NK-92 treated with Interleukin-12 subunit alpha and Interleukin-12 subunit beta, amount 100 ng/mL, for 24 hours (cell line): ENCODE measurements around the gene ADGRL3.

Source experiments
- DNase-seq: peaks from one replicate; lab custom pipeline; 2025; lab: John Stamatoyannopoulos, UW

The ADGRL3 gene

GRCh38 chr4:61426229-61426628 lies 226.1 kb downstream of the ADGRL3 start:
- DNase-seq = no peak

DNA sequence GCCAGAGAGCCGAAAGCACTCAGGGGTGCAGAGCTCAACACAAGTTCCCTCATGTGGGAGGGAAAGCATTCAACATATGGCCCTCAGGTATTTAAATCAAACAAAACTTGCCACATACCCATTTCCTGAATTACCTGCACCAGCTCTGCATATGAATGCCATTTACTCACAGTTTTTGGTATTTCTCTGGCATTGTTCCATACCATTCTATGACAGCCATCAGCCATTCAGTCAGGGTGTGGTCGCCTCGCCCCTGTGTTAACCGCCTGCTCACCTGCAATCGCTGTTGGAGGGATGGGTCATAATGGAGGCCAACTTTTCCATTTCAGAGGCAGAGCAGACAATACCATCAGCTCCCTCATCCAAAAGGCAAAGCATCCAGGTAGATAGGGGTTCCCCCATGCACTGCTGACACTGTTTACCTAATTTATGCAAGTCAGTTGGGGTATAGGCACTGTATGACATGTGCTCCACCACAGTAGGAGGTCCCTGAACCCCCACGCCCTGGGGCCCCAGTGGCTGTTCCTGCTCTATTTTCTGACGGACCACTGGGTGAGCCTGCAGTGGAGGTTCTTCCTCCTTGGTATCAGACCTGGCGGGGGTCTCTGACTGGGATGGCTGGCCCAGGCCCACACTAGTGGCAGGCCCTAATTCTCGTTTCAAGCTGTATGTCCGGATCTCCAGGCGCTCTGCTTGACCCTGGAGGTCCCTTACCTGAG lies 227.1 kb downstream of the ADGRL3 start:
- DNase-seq = no peak

DNA sequence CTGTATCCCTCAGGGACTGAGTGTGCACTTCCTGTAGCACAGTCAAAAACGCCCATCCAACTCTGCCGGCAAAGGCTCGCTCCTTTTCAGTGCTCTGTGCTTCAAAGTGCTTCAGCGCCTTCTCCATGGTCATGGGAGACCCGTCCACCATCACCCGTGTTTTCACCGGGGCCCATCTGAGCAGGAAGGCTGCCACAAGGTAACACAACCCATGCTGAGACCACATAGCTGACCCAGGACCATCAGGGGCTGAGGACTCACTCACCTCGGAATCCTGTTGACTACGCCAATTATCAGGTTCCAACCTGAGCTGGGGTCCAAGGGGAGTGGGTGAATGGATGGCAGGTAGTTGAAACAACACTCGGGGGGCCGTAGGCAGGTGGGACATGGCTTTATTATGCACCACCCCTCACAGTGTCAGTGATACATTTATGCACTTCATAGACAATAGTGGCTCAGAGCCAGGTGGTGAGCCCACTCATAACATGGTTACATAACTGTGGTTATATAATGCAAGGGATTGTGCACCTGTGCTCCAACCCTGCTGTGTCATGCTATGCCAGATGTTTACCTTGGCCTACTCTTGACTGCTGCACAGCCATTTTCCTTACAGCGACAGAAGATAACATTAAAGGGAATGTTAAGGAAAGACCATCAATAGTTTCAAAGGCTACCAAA lies 227.8 kb downstream of the ADGRL3 start:
- no peak for DNase-seq

DNA sequence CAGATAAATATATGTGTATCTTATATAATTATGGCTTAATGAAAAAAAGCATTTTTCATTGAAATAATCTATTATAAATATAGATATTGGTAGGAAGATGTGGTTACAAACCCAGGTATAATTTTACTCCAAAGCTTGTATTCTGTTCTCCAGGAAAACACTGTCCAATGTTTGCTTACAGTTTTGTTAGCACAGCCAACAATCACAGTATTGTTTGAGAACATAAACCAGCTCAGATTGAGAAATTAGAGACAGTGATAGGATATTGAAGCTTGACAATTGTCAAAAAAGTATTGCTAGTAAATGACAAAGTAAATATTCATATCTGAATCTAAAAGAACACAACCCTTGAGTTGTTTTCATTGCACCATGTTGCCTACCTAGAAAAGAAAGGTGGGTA lies 228.8 kb downstream of the ADGRL3 start:
- DNase-seq = no peak

- DNase-seq = no peak
Observed at GRCh38 chr4:61431131-61431530, 231.0 kb downstream of the ADGRL3 start.

GRCh38 chr4:61437923-61438322 lies 237.8 kb downstream of the ADGRL3 start:
- no peak for DNase-seq

DNA sequence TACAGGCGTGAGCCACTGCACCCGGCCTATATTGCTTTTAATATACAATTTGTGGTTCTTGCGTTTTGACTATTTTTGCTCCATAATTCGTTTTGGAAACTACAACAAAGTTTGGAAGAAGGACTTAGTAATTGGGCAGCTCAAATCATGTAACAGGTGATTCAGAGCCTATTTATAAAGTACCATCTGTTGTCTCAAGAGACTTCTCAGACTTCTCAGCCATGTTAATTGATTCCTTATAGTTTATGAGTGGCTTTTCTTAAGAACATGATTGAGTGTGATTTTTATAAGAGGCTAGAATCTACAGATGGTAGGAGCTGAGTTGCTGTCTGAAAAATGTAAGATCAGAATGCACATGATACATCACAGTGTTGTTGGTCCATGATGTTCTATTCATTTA lies 240.2 kb downstream of the ADGRL3 start:
- DNase-seq = no peak

DNA sequence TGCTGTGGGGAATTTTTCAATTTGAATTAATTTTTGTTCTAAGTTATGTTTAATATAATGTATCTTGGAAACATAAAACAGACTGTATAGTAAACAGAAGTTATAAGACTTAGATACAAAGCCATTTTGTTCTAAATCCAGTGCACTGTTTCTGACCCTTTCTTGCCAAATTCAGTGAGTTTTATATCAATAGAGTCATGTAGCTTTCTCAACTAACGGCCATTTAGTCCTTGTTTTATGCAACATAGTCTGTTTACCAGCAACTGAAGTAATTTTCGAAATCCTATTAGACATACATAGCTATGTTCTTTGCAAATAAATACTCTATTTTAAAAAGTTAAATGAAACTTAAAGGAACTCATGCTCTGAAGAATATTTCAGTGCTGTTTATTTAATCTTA lies 242.8 kb downstream of the ADGRL3 start:
- no peak for DNase-seq

DNA sequence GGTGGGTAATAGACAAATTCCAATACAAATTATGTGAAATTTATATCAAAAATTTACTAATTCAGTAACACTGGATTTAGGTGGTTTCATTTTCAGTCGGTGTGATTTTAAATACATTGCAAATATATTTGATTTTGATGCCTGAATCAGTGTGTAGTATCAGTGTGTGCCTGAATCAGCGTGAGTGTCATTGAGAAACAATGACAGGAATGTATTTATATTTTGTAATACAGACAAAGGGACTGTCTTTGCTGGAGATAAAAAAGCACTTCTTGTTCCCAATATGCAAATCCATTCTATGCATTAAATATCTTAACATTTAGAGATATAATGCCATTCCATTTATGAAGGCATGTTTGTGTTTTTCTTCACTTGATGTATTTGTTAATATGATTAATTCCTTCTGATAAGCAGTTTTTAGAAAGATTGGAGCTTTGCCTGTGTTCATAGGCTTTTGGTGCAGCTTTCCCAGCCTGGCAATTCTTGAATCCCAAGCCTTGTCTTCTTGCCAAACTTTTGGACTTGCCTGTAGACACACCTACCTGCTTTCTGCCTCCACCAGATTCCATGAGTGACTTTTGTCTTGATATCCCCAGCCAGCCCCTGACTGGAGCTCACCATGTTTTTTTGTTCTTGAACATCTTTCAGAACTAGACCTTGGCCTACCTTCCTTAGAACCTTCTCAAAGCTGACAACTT lies 243.8 kb downstream of the ADGRL3 start:
- no peak for DNase-seq

GRCh38 chr4:61445374-61446063 lies 245.4 kb downstream of the ADGRL3 start:
- no peak for DNase-seq

- no peak for DNase-seq
Observed at GRCh38 chr4:61446941-61447340, 246.8 kb downstream of the ADGRL3 start.

- DNase-seq = no peak
Observed at GRCh38 chr4:61447918-61448317, 247.8 kb downstream of the ADGRL3 start.

DNA sequence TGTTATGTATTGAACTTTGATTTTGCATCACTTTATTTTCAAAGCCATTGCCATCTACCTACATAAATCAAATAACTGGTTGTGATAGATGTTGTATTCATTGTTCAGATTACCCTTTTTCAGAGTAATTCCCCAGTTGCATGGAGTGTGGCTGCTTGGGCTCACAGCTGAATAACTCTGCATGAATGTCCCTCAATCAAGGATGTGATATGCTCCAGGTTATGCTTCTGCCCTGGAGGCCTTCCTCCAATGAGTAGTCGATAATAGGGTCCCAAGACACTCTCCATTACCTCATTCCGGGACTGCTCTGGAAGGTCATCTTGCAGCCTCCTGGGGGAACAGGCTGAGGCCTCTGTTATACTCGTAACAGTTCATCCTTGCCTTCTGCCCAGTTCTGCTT lies 251.8 kb downstream of the ADGRL3 start:
- no peak for DNase-seq

GRCh38 chr4:61461956-61462355 lies 261.8 kb downstream of the ADGRL3 start:
- no peak for DNase-seq

DNA sequence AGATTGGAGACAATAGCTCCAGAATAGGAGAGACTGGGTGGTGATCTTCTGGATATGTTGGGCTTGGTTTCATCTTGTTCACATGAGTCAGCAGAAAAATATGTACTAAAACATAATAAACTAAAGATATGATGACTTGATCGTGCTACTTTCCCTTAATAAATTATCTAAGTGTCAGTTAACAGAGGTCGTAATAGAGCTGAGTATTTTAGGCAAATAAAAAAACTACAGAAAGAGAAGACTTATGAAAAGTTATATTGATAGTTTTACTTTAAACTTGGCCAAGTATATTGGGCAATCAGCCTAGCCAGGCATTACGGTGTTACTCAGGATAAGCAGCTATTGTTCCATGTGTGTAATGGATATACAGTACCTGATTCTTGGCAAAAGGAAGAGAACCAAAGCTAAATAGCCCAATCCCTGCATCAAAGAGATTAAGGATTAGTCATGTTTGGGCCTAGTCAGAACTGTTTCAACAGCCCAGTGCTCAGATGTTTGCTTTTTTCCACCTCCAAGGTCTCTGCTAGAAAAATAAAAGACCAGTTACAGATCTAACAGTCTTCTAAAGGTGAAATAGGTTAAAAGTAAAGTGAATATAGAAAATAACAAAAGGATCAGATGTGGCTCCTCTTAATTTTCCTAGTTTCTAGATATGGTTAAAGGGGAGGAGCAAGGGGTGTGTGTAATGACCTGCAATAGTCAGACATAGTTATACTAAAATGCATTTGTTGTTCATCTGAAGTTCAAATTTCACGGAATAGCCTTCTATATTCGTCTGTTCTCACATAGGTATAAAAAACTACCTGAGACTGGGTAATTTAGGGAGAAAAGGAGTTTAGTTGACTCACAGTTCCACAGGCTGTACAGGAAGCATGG lies 262.6 kb downstream of the ADGRL3 start:
- DNase-seq = no peak

- no peak for DNase-seq
Observed at GRCh38 chr4:61468024-61468720, 268.0 kb downstream of the ADGRL3 start.

DNA sequence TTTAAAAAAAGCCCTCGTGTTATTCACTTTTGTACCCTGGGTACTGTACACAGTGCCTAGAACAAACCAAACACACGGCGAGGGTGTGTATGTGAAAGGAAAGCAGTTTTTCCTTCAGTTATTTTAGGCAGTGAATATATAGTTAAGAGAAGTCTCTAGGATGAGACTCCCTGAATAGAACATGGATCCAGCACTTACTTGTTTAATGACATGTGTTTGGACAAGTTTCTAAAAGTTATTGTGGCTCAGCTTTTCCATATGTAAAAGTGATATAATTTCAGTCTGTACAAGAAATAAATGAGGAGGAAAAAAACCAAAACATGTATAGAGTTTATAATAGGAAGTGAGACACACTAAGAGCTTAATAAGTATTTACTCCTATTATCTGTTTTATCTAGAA lies 273.2 kb downstream of the ADGRL3 start:
- no peak for DNase-seq

DNA sequence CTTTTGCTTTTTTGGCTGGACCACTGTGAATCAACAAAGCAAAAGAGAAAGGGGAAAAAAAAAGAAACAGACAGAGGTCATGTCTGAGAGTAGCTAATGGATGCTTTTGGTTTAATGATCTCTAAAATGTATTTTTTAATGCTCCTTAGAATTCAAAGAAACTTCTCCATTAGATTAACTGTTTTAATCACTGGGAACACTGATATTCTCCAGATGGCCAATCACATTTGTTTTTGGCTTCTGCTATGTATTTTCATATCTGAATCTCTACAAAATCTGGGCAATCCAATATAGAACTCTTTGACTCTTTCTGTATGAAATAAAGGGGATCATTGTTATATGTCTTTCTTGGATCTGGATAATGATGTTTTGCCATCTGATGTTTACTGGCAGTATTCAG lies 278.2 kb downstream of the ADGRL3 start:
- no peak for DNase-seq

DNA sequence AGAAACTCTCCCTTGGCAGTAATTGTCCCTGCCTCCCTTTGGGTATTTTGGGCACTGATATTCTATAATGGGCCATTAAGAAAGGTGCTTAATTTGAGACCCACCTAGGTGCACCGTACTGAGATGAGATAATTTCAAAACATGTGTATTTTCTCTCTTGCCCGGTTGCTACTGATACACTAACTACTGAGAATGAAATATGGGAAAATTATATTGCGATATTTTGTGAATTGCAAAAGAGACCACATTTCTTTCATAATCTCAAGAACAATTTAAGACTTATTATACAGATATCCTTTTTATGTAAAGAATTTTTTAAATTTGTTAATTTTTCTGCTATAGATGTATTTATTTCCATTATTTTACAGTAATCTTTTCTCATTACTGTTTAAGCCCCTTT lies 284.9 kb downstream of the ADGRL3 start:
- DNase-seq = no peak

GRCh38 chr4:61489927-61490326 lies 289.8 kb downstream of the ADGRL3 start:
- DNase-seq = no peak

DNA sequence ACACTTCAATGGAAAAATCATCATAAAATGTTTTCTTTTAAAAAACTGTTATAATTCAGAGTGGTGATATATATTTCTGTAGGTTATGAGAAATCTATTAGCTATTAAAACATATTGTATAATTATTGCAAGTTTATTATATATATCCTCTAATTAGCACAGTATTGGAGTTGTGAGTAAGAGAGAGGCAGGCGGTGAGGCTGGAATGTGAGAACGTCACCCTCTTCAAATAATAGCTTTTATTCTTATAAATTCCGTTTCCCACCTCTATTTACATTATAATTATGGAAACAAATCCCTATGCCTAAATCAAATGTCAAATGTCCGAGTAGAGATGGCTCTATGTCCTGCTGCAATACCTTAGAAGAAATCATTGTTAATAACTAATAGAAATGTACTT lies 292.9 kb downstream of the ADGRL3 start:
- DNase-seq = no peak
